Panc1 (cell line): ENCODE measurements around the gene SCARB2. TPM values are rescaled to one million over a fixed set of nuclear protein-coding genes. Genes with fewer than 3 reads are reported as not detected.

Source experiments
- ATAC-seq: fragments of 200-7000 bp; cut with Tn5 transposase; 2 replicates; pipeline ENCODE4 v1.9.1; 2020; ENCODE audit warnings: mild to moderate bottlenecking, moderate library complexity
- BruUV-seq: library from RNA; stranded (reverse); fragments of 400-500 nt; replicated peaks from 2 replicates; lab custom pipeline; 2021; lab: Mats Ljungman, UMichigan
- CTCF ChIA-PET: fragments of 300-600 bp; sonication (Branson Sonifier 250); formaldehyde crosslinking; loops from one replicate; lab custom pipeline; 2022; ENCODE audit warnings: antibody characterized with exemption; lab: Charles Lee
- POLR2A ChIA-PET: fragments of 300-600 bp; sonication (Branson Sonifier 250); formaldehyde crosslinking; loops from one replicate; lab custom pipeline; 2022; ENCODE audit warnings: antibody characterized with exemption; lab: Charles Lee
- DNase-seq: peaks from one replicate; pipeline ENCODE4 v3.0.0-alpha.2; 2010; ENCODE audit warnings: low read depth, low spot score
- H3K27ac ChIP-seq: 2 replicates; pipeline ENCODE4 v1.5.1; 2011; ENCODE audit warnings: mild to moderate bottlenecking, low read length, inconsistent platforms
- H3K27me3 ChIP-seq: fragments of 200-500 bp; sonication (Bioruptor generic); 2 replicates; pipeline ENCODE4 v1.6.0; 2014; ENCODE audit warnings: low read length, inconsistent platforms; ENCODE audit not compliant: control insufficient read depth, insufficient read depth
- H3K36me3 ChIP-seq: fragments of 200-500 bp; sonication (Bioruptor generic); 2 replicates; pipeline ENCODE4 v1.5.1; 2014; ENCODE audit warnings: inconsistent platforms, mild to moderate bottlenecking, low read length, moderate library complexity; ENCODE audit not compliant: control insufficient read depth, insufficient read depth
- H3K4me1 ChIP-seq: 2 replicates; pipeline ENCODE4 v1.5.1; 2011; ENCODE audit warnings: inconsistent platforms, mild to moderate bottlenecking, low read length, moderate library complexity; ENCODE audit not compliant: control insufficient read depth, insufficient read depth
- H3K4me3 ChIP-seq, 2 experiments: 2 replicates each; pipeline ENCODE4 v1.5.1; 2011 to 2012; ENCODE audit warnings: low read depth in 2 of 2, low read length in 2 of 2, mild to moderate bottlenecking in 2 of 2, inconsistent platforms in 1 of 2, moderate library complexity in 1 of 2
- H3K9me3 ChIP-seq: fragments of 200-500 bp; sonication (Bioruptor generic); 2 replicates; pipeline ENCODE4 v1.5.1; 2014; ENCODE audit warnings: low read depth, mild to moderate bottlenecking, inconsistent platforms, low read length, moderate library complexity; ENCODE audit not compliant: control insufficient read depth, insufficient read depth
- POLR2AphosphoS5 ChIP-seq: IDR thresholded peaks from 2 replicates; pipeline ENCODE4 v1.6.1; 2012; ENCODE audit warnings: mild to moderate bottlenecking, low read depth, low read length, moderate library complexity
- SIN3A ChIP-seq: IDR thresholded peaks from 2 replicates; pipeline ENCODE4 v1.6.1; 2012; ENCODE audit warnings: low read depth, mild to moderate bottlenecking, low read length, moderate library complexity, borderline replicate concordance; ENCODE audit not compliant: insufficient read depth
- TCF7L2 ChIP-seq: IDR thresholded peaks from 2 replicates; pipeline ENCODE4 v1.6.1; 2011; ENCODE audit warnings: mild to moderate bottlenecking, low read depth, low read length, inconsistent platforms
- in situ Hi-C: cut with HindIII; loops from 2 replicates; pipeline ENCODE4 v1.10.0; 2016; ENCODE audit warnings: low sequenced_read_pairs, low pct_unique_long_range_greater_than_20kb
- intact Hi-C: fragments of 100-400 bp; cut with micrococcal nuclease; formaldehyde crosslinking; loops from one replicate; pipeline ENCODE4 v1.10.0; 2022; ENCODE audit not compliant: unreplicated experiment
- total RNA-seq: library from RNA; stranded (reverse); gene quantifications from one replicate; pipeline ENCODE4 v1.2.1, GENCODE V29; 2021; ENCODE audit not compliant: unreplicated experiment
- TF ChIP-seq, protein P1 (sequence below), 2 experiments: IDR thresholded peaks; 2 replicates each; pipeline ENCODE4 v1.6.1; 2011 to 2012; ENCODE audit warnings: low read depth in 2 of 2, control low read depth in 1 of 2, low read length in 1 of 2, mild to moderate bottlenecking in 1 of 2, moderate library complexity in 1 of 2; ENCODE audit not compliant: insufficient read depth in 1 of 2
- TF ChIP-seq, protein P2 (sequence below): fragments of 450-650 bp; IDR thresholded peaks from 2 replicates; pipeline ENCODE4 v1.5.1; 2017; ENCODE audit warnings: mild to moderate bottlenecking

SCARB2 gene
- total RNA-seq, 1 experiment from 2014 or later, result 59.4 TPM

DNA sequence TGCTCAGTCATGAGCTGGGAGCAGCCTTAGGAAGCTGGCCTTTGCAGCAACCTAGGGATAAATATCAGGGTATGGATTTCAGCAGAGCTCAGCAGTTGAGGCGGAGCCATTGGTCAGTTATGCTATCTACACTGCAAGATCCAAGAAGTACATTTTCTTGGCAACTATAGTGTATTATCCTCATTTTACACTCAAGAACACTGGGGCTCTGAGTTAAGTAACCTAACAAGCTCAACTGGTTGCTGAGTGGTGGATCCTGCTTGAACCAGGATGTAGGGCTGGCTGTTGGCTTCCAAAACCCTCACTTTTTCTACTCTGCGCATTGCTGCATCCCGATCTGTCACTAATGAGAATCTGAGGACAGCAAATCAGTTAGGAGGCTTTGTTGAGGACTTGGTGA, 1.5 kb upstream of the SCARB2 start:
- TF ChIP-seq SIN3A (no peak), POLR2AphosphoS5 (no peak), TCF7L2 (no peak)
- TF ChIP-seq, protein P1, sequence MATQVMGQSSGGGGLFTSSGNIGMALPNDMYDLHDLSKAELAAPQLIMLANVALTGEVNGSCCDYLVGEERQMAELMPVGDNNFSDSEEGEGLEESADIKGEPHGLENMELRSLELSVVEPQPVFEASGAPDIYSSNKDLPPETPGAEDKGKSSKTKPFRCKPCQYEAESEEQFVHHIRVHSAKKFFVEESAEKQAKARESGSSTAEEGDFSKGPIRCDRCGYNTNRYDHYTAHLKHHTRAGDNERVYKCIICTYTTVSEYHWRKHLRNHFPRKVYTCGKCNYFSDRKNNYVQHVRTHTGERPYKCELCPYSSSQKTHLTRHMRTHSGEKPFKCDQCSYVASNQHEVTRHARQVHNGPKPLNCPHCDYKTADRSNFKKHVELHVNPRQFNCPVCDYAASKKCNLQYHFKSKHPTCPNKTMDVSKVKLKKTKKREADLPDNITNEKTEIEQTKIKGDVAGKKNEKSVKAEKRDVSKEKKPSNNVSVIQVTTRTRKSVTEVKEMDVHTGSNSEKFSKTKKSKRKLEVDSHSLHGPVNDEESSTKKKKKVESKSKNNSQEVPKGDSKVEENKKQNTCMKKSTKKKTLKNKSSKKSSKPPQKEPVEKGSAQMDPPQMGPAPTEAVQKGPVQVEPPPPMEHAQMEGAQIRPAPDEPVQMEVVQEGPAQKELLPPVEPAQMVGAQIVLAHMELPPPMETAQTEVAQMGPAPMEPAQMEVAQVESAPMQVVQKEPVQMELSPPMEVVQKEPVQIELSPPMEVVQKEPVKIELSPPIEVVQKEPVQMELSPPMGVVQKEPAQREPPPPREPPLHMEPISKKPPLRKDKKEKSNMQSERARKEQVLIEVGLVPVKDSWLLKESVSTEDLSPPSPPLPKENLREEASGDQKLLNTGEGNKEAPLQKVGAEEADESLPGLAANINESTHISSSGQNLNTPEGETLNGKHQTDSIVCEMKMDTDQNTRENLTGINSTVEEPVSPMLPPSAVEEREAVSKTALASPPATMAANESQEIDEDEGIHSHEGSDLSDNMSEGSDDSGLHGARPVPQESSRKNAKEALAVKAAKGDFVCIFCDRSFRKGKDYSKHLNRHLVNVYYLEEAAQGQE (IDR thresholded peaks at IDR 0.05; ENCODE audit: insufficient read depth in 1 of 2, low read depth in 2 of 2, low read length in 1 of 2), result no peak
- TF ChIP-seq, protein P2, sequence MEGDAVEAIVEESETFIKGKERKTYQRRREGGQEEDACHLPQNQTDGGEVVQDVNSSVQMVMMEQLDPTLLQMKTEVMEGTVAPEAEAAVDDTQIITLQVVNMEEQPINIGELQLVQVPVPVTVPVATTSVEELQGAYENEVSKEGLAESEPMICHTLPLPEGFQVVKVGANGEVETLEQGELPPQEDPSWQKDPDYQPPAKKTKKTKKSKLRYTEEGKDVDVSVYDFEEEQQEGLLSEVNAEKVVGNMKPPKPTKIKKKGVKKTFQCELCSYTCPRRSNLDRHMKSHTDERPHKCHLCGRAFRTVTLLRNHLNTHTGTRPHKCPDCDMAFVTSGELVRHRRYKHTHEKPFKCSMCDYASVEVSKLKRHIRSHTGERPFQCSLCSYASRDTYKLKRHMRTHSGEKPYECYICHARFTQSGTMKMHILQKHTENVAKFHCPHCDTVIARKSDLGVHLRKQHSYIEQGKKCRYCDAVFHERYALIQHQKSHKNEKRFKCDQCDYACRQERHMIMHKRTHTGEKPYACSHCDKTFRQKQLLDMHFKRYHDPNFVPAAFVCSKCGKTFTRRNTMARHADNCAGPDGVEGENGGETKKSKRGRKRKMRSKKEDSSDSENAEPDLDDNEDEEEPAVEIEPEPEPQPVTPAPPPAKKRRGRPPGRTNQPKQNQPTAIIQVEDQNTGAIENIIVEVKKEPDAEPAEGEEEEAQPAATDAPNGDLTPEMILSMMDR, result no peak
- BruUV-seq, result no TSS peak
- no peaks in the 10 kb centered on the region for H3K36me3 ChIP-seq
- H3K4me1 ChIP-seq, result peaks cover 25% of the 10 kb centered on the region
- H3K27me3 ChIP-seq, result no peaks in the 10 kb centered on the region
- H3K27ac ChIP-seq, result no peak overlapping the region
- DNase-seq, result no peak
- POLR2A ChIA-PET, result interaction anchor here (0.8 kb wide), 1 partner anchor 15 kb away, joined by 3 read pairs; no protein-coding TSS in a partner anchor
- in situ Hi-C loops, result no loop called here
- no peak for ATAC-seq
- no peak overlapping the region for H3K4me3 ChIP-seq
- intact Hi-C loops, result no loop called here
- no peaks in the 10 kb centered on the region for H3K9me3 ChIP-seq
- CTCF ChIA-PET, result no interaction called here

DNA sequence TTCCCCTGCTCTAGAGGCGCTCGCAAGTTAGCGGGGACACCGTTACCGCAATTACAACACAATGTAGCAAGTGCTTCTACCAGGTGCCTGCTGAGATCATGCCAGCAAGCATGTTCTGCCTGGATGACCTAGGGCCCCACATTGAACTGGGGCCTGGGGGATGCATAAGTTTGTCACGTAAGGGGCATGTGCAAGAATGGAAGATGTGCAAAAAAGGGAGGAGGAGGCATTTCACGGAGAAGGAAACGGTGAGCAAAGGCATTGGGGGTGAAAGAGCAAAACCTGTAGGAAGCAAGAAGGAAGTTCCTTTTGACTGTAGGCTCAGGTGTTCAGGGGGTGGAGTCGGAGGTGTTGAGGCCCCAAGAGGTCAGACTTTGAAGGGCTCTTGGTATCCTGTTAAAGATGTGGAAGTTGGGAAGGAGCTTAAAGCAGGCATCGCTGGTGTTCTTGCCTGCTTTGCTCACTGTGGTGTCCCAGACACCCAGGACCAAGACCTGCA, 602 bp upstream of the SCARB2 start:
- Histone ChIP-seq H3K9me3 (no peaks in the 10 kb centered on the region), H3K4me3 (peak overlapping the region; percentile 63 to 68), H3K36me3 (no peaks in the 10 kb centered on the region), H3K27ac (peak overlapping the region; percentile 90), H3K27me3 (no peaks in the 10 kb centered on the region), H3K4me1 (peaks cover 25% of the 10 kb centered on the region)
- no TSS peak for BruUV-seq
- CTCF ChIA-PET, result no interaction called here
- DNase-seq, result no peak
- in situ Hi-C loops (no loop called here), intact Hi-C loops (no loop called here)
- no peak for TF ChIP-seq SIN3A
- TF ChIP-seq, protein P1 (IDR thresholded peaks at IDR 0.05; ENCODE audit: insufficient read depth in 1 of 2, low read depth in 2 of 2, low read length in 1 of 2), result no peak
- TF ChIP-seq TCF7L2, result no peak
- TF ChIP-seq POLR2AphosphoS5, result no peak
- ATAC-seq, result no peak; the same call in 1 of the 2 replicates
- POLR2A ChIA-PET, result interaction anchor here (0.8 kb wide), 1 partner anchor 14 kb away, joined by 3 read pairs; no protein-coding TSS in a partner anchor
